ENCODE measurements around the gene PHF20.
A peak's percentile ranks its signal among the peaks of the same experiment; 100 is the strongest.
"Not testable (repeated sequence)": the region's sequence is repeated elsewhere in the genome, so short reads cannot be mapped to it uniquely, and the experiment has no call there.

Gene PHF20

GRCh38 chr20:35978041-35978513 lies 206.3 kb downstream of the PHF20 start:
- DNase-seq = peak; percentile 38 to 78 (median 66)

GRCh38 chr20:35979544-35979943 lies 207.7 kb downstream of the PHF20 start:
- no peak for DNase-seq

DNA sequence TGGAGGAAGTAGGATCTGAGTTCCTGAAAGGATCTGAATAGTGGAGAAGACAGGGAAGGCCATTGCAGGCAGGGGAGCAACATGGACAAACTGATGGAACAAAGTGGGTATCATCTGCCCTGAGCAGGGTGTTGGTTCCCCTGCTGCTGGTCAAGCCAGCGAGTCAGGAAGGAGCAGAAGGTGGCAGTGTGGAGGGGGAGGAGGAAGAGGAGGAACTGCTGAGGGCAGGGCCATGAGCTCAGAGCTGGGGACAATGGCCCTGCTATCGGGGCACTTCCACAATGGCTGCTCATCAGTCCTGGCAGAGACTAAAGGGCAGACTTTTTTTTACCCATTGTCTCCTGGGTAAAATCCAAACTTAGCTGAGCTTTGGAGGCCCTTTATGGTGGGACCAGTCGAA lies 210.2 kb downstream of the PHF20 start:
- peak in 3 of 4 experiments; percentile 31 to 48 (median 48) for DNase-seq

- DNase-seq = no peak
Observed at GRCh38 chr20:35984382-35984781, 212.6 kb downstream of the PHF20 start.

GRCh38 chr20:35985806-35986205 lies 214.0 kb downstream of the PHF20 start:
- no peak for DNase-seq

GRCh38 chr20:35988910-35989463 lies 217.2 kb downstream of the PHF20 start:
- DNase-seq = no peak

GRCh38 chr20:35991142-35991771 lies 219.4 kb downstream of the PHF20 start:
- peak; percentile 28 to 53 (median 44) for DNase-seq

DNA sequence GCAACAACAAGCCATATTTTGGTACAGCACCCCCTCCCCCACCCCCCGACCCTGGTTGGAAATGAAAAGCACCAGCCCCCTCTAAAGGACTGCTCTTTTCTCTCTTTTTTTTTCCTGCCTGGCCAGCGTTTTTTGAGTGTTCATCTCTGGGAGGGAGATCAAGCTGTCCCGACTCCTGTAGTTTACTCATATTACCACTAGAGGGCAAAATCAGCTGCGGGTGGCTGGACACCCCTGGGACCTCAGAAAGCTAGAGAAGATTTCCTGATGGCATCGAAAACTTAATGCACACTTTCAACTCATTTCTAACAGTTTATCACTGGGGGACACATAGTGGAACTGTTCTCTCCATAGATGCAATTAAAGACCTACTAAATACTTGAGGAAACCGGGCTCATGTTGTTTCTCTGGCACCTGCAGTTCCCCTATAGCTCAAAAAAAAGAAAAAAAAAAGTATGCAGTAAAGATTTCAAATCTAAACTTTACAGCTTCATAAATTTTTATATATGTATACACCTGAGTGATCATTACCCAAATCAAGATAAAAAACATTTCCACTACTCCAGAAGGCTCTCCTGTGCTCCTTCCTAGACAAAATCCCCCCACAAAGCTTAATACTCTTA lies 221.0 kb downstream of the PHF20 start:
- peak; percentile 69 to 83 (median 78) for DNase-seq

DNA sequence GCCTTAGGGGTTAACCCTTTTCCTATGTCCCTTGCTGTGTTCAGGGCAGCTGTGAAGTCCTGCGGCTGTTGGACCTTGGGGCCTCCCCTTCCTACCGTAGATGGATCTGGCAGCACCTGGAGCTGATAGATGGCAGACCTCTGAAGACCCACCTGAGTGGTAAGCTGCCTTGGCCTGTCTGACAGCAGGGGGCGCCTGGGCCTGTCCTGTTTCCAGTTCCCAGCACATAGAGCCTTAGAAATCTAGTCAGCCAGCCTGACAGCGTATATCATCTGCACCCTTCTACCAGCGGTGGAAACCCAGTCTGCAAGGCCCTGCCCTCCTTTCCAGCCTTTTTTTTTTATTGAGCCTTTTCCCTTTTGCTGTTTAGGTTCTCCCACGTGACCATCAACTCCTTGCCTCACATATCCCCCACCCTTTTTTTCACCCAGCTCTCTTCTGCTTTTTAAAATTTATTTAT lies 223.2 kb downstream of the PHF20 start:
- peak; percentile 72 to 90 (median 82) for DNase-seq

- DNase-seq = not testable (repeated sequence)
Observed at GRCh38 chr20:35996492-35996891, 224.7 kb downstream of the PHF20 start.
